PC-3 (cell line): ENCODE data around the gene FGF18.

Source experiments
- CTCF ChIP-seq: fragments of 300-600 bp; sonication (generic); conservative IDR thresholded peaks from 2 replicates; pipeline ENCODE4 v1.5.1; 2017; ENCODE audit warnings: antibody characterized with exemption, low read depth, mild to moderate bottlenecking, low read length
- EZH2phosphoT487 ChIP-seq: fragments of 300-600 bp; sonication (generic); IDR thresholded peaks from 2 replicates; pipeline ENCODE4 v1.6.1; 2018; ENCODE audit warnings: mild to moderate bottlenecking, antibody characterized with exemption, low read length, borderline replicate concordance

GRCh38 chr5:171485668-171486067, 66.2 kb downstream of the FGF18 start:
- TF ChIP-seq CTCF (no peak), EZH2phosphoT487 (no peak)
